K562 (cell line): ENCODE data around the gene ADGRB3. TPM values are rescaled to one million over a fixed set of nuclear protein-coding genes. Genes with fewer than 3 reads are reported as not detected.

Experiments used
- CREB1 ChIP-seq, 2 experiments: sonication (generic) in 1 of 2; formaldehyde crosslinking in 1 of 2; IDR thresholded peaks; 2 replicates each; pipeline versions ENCODE4 v1.6.1 to v1.8.0; 2012 to 2022; ENCODE audit warnings: inconsistent platforms in 1 of 2, mild to moderate bottlenecking in 1 of 2, missing genetic modification reagents in 1 of 2, moderate library complexity in 1 of 2
- GABPA ChIP-seq: fragments of 200-800 bp; sonication (Bioruptor generic); conservative IDR thresholded peaks from 2 replicates; pipeline ENCODE4 v1.6.1; 2016; ENCODE audit warnings: low read depth, missing genetic modification characterization, missing compliant biosample characterization
- HMG20A ChIP-seq: fragments of 450-650 bp; formaldehyde crosslinking; conservative IDR thresholded peaks from 2 replicates; pipeline ENCODE4 v1.4.0; 2020; ENCODE audit warnings: mild to moderate bottlenecking, mixed read lengths
- MCM2 ChIP-seq: fragments of 450-650 bp; IDR thresholded peaks from 2 replicates; pipeline ENCODE4 v1.6.1; 2017; ENCODE audit warnings: low read depth, mild to moderate bottlenecking
- MYBL2 ChIP-seq, 2 experiments: fragments of 450-650 bp in 1 of 2; sonication (generic) in 1 of 2; formaldehyde crosslinking in 1 of 2; IDR thresholded peaks; 2 replicates each; pipeline versions ENCODE4 v1.6.1 to v1.8.1; 2017 to 2022; ENCODE audit warnings: borderline replicate concordance in 1 of 2, inconsistent platforms in 1 of 2, low read depth in 1 of 2, mild to moderate bottlenecking in 1 of 2, missing genetic modification reagents in 1 of 2, moderate library complexity in 1 of 2
- NBN ChIP-seq: fragments of 450-650 bp; IDR thresholded peaks from 2 replicates; pipeline ENCODE4 v1.6.1; 2016; ENCODE audit warnings: low read depth, mild to moderate bottlenecking
- NUFIP1 ChIP-seq: fragments of 450-650 bp; IDR thresholded peaks from 2 replicates; pipeline ENCODE4 v1.6.1; 2018; ENCODE audit not compliant: partially characterized antibody
- PHTF2 ChIP-seq: fragments of 250-450 bp; sonication (Bioruptor Pico); IDR thresholded peaks from 2 replicates; pipeline ENCODE4 v1.5.0; 2021; ENCODE audit warnings: mild to moderate bottlenecking
- PML ChIP-seq: IDR thresholded peaks from 2 replicates; pipeline ENCODE4 v1.6.1; 2012; ENCODE audit warnings: low read length, inconsistent platforms
- RNF2 ChIP-seq: sonication (generic); IDR thresholded peaks from 2 replicates; pipeline ENCODE4 v1.6.1; 2016
- SOX6 ChIP-seq: fragments of 450-650 bp; IDR thresholded peaks from 2 replicates; pipeline ENCODE4 v1.6.1; 2014; ENCODE audit warnings: mild to moderate bottlenecking
- SRSF7 ChIP-seq: fragments of 200-400 bp; formaldehyde crosslinking; optimal IDR thresholded peaks from 2 replicates; pipeline ENCODE3; 2017; ENCODE audit warnings: mild to moderate bottlenecking, low read depth, low read length
- STAT5B ChIP-seq: fragments of 250-450 bp; sonication (Bioruptor Pico); IDR thresholded peaks from 2 replicates; pipeline ENCODE4 v1.8.0; 2021; ENCODE audit warnings: mild to moderate bottlenecking, inconsistent platforms
- SUPT5H ChIP-seq: fragments of 450-650 bp; IDR thresholded peaks from 2 replicates; pipeline ENCODE4 v1.6.1; 2016
- ZBTB17 ChIP-seq: fragments of 450-650 bp; formaldehyde crosslinking; IDR thresholded peaks from 2 replicates; pipeline ENCODE4 v1.4.0; 2020; ENCODE audit warnings: mild to moderate bottlenecking
- ZNF224 ChIP-seq: sonication (generic); formaldehyde crosslinking; IDR thresholded peaks from 2 replicates; pipeline ENCODE4 v1.8.0; 2022; ENCODE audit warnings: mild to moderate bottlenecking, missing genetic modification reagents
- ZNF584 ChIP-seq: fragments of 200-800 bp; sonication (Bioruptor generic); IDR thresholded peaks from 2 replicates; pipeline ENCODE4 v1.6.1; 2016; ENCODE audit warnings: low read depth, mild to moderate bottlenecking, missing genetic modification characterization, missing compliant biosample characterization
- ZNF77 ChIP-seq: fragments of 250-450 bp; sonication (Bioruptor Pico); IDR thresholded peaks from 2 replicates; pipeline ENCODE4 v1.5.0; 2020
- polyA plus RNA-seq, 8 experiments: library from polyadenylated mRNA; depleted of rRNA in 4 of 8; stranded (reverse) in 5 of 8; unstranded in 3 of 8; fragments of >200 nt; fragmentation: Nextera tagmentation in 2 of 8; fragmentation: Illumina TruSeq in 1 of 8; extraction: Ambion mirVana in 2 of 8; extraction: Trizol in 1 of 8; gene quantifications; 2 replicates each; pipeline versions ENCODE4 v1.2.1 to v1.2.3, GENCODE V29; 2011 to 2014; ENCODE audit warnings: inconsistent platforms in 1 of 8, missing spikeins in 1 of 8
- total RNA-seq, 7 experiments: library from RNA; depleted of rRNA in 6 of 7; stranded (reverse); fragments of >200 nt in 6 of 7; fragmentation: Illumina TruSeq in 2 of 7; extraction: Trizol in 2 of 7; gene quantifications; 2 replicates each; pipeline versions ENCODE4 v1.2.1 to v1.2.3, GENCODE V29; 2011 to 2021; ENCODE audit warnings: low replicate concordance in 1 of 7
- TF ChIP-seq, protein P1 (sequence below), 2 experiments: fragments of 450-650 bp in 1 of 2; sonication (generic) in 1 of 2; formaldehyde crosslinking in 1 of 2; IDR thresholded peaks in 1 of 2; conservative IDR thresholded peaks in 1 of 2; 2 replicates each; pipeline versions ENCODE4 v1.6.1 to v1.8.1; 2016 to 2023; ENCODE audit warnings: mild to moderate bottlenecking in 2 of 2, moderate library complexity in 2 of 2, inconsistent platforms in 1 of 2, missing genetic modification reagents in 1 of 2
- TF ChIP-seq, protein P2 (sequence below): fragments of 450-650 bp; formaldehyde crosslinking; IDR thresholded peaks from 2 replicates; pipeline ENCODE4 v1.4.0; 2020; ENCODE audit warnings: mild to moderate bottlenecking, moderate library complexity
- TF ChIP-seq, protein P3 (sequence below): sonication (generic); formaldehyde crosslinking; IDR thresholded peaks from 2 replicates; pipeline ENCODE4 v1.5.0; 2020; ENCODE audit warnings: missing genetic modification reagents
- TF ChIP-seq, protein P4 (sequence below): fragments of 450-650 bp; conservative IDR thresholded peaks from 2 replicates; pipeline ENCODE4 v1.6.1; 2016; ENCODE audit warnings: missing genetic modification characterization, low read depth, mild to moderate bottlenecking, missing compliant biosample characterization, moderate library complexity

The ADGRB3 gene
- total and polyA plus RNA-seq, 9 of the 15 experiments (the other 6 are each of a cell fraction or from before 2014, with no cell fraction given), result 0.90 to 7.8 (median 2.4) TPM

DNA sequence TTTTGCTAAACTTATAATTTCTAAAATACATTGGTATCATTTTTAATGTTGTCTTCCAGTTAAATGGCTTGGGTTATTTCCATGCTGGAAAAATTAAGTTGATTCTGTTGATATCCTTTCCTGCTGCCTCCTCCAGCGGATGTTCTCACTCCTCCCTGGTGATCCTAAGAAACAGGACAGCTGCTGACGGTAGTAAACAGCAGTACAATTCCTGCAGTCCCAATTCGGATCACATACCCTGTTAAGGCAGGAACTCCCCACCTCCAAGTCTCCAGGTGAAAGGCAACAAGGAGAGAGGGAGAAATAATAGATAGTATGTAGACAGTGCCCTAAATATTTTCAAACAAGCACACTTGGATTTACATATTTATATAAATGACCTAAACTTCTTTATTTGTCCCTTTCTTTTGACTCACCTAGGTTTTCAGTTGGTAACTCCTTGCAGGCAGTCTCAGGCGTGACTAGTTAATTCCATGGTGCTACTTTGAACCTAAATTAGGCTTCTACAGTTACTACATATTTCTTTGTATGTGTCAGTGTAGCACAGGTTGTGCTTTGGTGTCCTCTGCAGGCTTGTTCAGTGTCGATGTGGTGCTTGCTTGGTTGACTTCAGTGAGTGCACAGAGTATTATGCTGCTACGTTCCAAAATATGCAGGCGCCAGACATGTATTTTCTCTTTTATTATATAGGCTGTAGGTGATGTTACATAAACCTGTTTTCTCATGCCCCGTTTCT is 126.0 kb downstream of the ADGRB3 start (continued):
- TF ChIP-seq, protein P1, sequence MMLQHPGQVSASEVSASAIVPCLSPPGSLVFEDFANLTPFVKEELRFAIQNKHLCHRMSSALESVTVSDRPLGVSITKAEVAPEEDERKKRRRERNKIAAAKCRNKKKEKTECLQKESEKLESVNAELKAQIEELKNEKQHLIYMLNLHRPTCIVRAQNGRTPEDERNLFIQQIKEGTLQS (IDR thresholded peaks at IDR 0.05), result no peak
- TF ChIP-seq, protein P1 (CRISPR knock-in tag; conservative IDR thresholded peaks at IDR 0.05), result no peak
- no peak for TF ChIP-seq GABPA
- TF ChIP-seq PML, result no peak
- no peak for TF ChIP-seq ZNF224 (CRISPR knock-in tag)
- TF ChIP-seq PHTF2 (CRISPR knock-in tag), result no peak
- 0 out of 2 replicates have a peak, but pooled peaks have one; percentile 31 for TF ChIP-seq SOX6
- no peak for TF ChIP-seq HMG20A (CRISPR knock-in tag)
- TF ChIP-seq RNF2, result no peak
- TF ChIP-seq, protein P2, sequence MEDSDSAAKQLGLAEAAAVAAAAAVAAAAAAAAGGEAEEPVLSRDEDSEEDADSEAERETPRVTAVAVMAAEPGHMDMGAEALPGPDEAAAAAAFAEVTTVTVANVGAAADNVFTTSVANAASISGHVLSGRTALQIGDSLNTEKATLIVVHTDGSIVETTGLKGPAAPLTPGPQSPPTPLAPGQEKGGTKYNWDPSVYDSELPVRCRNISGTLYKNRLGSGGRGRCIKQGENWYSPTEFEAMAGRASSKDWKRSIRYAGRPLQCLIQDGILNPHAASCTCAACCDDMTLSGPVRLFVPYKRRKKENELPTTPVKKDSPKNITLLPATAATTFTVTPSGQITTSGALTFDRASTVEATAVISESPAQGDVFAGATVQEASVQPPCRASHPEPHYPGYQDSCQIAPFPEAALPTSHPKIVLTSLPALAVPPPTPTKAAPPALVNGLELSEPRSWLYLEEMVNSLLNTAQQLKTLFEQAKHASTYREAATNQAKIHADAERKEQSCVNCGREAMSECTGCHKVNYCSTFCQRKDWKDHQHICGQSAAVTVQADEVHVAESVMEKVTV, result 0 out of 2 replicates have a peak, but pooled peaks have one; percentile 52
- no peak for TF ChIP-seq SRSF7
- TF ChIP-seq CREB1 (IDR thresholded peaks at IDR 0.05), result no peak
- no peak for TF ChIP-seq CREB1 (CRISPR knock-in tag; IDR thresholded peaks at IDR 0.05)
- no peak for TF ChIP-seq NUFIP1
- TF ChIP-seq, protein P3, sequence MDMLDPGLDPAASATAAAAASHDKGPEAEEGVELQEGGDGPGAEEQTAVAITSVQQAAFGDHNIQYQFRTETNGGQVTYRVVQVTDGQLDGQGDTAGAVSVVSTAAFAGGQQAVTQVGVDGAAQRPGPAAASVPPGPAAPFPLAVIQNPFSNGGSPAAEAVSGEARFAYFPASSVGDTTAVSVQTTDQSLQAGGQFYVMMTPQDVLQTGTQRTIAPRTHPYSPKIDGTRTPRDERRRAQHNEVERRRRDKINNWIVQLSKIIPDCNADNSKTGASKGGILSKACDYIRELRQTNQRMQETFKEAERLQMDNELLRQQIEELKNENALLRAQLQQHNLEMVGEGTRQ (CRISPR knock-in tag), result no peak
- no peak for TF ChIP-seq STAT5B (CRISPR knock-in tag)
- TF ChIP-seq MYBL2 (IDR thresholded peaks at IDR 0.05; ENCODE audit: low read depth), result no peak; the same call in 1 of the 2 replicates
- TF ChIP-seq MYBL2 (CRISPR knock-in tag; IDR thresholded peaks at IDR 0.05; ENCODE audit: borderline replicate concordance), result no peak
- TF ChIP-seq MCM2, result no peak
- TF ChIP-seq, protein P4, sequence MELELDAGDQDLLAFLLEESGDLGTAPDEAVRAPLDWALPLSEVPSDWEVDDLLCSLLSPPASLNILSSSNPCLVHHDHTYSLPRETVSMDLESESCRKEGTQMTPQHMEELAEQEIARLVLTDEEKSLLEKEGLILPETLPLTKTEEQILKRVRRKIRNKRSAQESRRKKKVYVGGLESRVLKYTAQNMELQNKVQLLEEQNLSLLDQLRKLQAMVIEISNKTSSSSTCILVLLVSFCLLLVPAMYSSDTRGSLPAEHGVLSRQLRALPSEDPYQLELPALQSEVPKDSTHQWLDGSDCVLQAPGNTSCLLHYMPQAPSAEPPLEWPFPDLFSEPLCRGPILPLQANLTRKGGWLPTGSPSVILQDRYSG (tag), result no peak
- TF ChIP-seq NBN, result no peak
- no peak for TF ChIP-seq ZNF77 (CRISPR knock-in tag)
- TF ChIP-seq ZNF584 (CRISPR knock-in tag), result no peak
- no peak for TF ChIP-seq ZBTB17
- no peak for TF ChIP-seq SUPT5H
